ENCODE measurements around the gene CRISP3. TPM values are rescaled to one million over a fixed set of nuclear protein-coding genes. Genes with fewer than 3 reads are reported as not detected.

Gene CRISP3
- total and polyA plus RNA-seq, 9 of the 15 experiments (the other 6 are each of a cell fraction or from before 2014, with no cell fraction given) = 0.21 to 2.0 (median 0.58) TPM

DNA sequence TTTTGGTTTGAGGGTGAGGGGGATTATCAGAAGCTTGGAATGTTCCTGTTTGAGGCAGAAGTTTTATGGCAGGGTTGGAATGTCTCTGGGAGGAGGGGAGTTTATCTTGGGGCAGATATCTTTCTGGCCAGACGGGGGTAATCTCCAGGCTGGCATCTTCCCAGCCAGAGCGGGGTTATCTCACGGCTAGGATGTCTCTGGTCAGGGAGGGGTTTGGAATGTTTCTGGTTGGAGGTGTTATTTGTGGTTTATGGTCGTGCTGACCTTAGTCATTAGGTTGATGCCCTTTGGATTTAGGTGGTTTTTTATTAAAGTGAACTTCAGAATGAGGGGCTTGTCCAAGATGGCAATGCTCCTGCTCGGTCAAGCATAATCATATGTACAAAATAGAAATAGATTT, 28.1 kb upstream of the CRISP3 start (continued):
- TF ChIP-seq, protein P1, sequence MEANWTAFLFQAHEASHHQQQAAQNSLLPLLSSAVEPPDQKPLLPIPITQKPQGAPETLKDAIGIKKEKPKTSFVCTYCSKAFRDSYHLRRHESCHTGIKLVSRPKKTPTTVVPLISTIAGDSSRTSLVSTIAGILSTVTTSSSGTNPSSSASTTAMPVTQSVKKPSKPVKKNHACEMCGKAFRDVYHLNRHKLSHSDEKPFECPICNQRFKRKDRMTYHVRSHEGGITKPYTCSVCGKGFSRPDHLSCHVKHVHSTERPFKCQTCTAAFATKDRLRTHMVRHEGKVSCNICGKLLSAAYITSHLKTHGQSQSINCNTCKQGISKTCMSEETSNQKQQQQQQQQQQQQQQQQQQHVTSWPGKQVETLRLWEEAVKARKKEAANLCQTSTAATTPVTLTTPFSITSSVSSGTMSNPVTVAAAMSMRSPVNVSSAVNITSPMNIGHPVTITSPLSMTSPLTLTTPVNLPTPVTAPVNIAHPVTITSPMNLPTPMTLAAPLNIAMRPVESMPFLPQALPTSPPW (CRISPR knock-in tag; IDR thresholded peaks at IDR 0.05) = peak; percentile 24; the same call in 1 of the 2 replicates
- TF ChIP-seq SMARCC2 (IDR thresholded peaks at IDR 0.05; ENCODE audit: low read depth) (no peak; the same call in 1 of the 2 replicates), RFX1 (IDR thresholded peaks at IDR 0.05) (no peak), KLF16 (IDR thresholded peaks at IDR 0.05) (peak; percentile 67; the same call in 1 of the 2 replicates), KDM1A (IDR thresholded peaks at IDR 0.05) (peak; percentile 83), SMAD4 (CRISPR knock-in tag; conservative IDR thresholded peaks at IDR 0.05) (peak; percentile 70), EP300 (IDR thresholded peaks at IDR 0.05; ENCODE audit: low read length) (peak; percentile 61; the same call in 1 of the 2 replicates), BCOR (IDR thresholded peaks at IDR 0.05) (peak; percentile 38; the same call in 1 of the 2 replicates), HDAC3 (IDR thresholded peaks at IDR 0.05; ENCODE audit: borderline replicate concordance, partially characterized antibody) (peak; percentile 54), MYC (IDR thresholded peaks at IDR 0.05; ENCODE audit: low read depth, low read length) (no peak), MYC (CRISPR knock-in tag; IDR thresholded peaks at IDR 0.05; ENCODE audit: borderline replicate concordance, low read depth) (no peak), SMARCA4 (IDR thresholded peaks at IDR 0.05) (peak; percentile 73), PHB (CRISPR knock-in tag; IDR thresholded peaks at IDR 0.05) (no peak)
- TF ChIP-seq, protein P2, sequence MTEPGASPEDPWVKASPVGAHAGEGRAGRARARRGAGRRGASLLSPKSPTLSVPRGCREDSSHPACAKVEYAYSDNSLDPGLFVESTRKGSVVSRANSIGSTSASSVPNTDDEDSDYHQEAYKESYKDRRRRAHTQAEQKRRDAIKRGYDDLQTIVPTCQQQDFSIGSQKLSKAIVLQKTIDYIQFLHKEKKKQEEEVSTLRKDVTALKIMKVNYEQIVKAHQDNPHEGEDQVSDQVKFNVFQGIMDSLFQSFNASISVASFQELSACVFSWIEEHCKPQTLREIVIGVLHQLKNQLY (CRISPR knock-in tag; conservative IDR thresholded peaks at IDR 0.05) = no peak
- TF ChIP-seq, protein P3, sequence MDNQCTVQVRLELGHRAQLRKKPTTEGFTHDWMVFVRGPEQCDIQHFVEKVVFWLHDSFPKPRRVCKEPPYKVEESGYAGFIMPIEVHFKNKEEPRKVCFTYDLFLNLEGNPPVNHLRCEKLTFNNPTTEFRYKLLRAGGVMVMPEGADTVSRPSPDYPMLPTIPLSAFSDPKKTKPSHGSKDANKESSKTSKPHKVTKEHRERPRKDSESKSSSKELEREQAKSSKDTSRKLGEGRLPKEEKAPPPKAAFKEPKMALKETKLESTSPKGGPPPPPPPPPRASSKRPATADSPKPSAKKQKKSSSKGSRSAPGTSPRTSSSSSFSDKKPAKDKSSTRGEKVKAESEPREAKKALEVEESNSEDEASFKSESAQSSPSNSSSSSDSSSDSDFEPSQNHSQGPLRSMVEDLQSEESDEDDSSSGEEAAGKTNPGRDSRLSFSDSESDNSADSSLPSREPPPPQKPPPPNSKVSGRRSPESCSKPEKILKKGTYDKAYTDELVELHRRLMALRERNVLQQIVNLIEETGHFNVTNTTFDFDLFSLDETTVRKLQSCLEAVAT (IDR thresholded peaks at IDR 0.05) = 0 out of 4 replicates have a peak, but pooled peaks of 1 of the 2 experiments have one; percentile 43
- TF ChIP-seq, protein P4, sequence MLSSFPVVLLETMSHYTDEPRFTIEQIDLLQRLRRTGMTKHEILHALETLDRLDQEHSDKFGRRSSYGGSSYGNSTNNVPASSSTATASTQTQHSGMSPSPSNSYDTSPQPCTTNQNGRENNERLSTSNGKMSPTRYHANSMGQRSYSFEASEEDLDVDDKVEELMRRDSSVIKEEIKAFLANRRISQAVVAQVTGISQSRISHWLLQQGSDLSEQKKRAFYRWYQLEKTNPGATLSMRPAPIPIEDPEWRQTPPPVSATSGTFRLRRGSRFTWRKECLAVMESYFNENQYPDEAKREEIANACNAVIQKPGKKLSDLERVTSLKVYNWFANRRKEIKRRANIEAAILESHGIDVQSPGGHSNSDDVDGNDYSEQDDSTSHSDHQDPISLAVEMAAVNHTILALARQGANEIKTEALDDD (IDR thresholded peaks at IDR 0.05) = peak; percentile 13; the same call in 1 of the 2 replicates

Data from K562 (cell line).